ENCODE measurements around the gene TNIP2.

DNA sequence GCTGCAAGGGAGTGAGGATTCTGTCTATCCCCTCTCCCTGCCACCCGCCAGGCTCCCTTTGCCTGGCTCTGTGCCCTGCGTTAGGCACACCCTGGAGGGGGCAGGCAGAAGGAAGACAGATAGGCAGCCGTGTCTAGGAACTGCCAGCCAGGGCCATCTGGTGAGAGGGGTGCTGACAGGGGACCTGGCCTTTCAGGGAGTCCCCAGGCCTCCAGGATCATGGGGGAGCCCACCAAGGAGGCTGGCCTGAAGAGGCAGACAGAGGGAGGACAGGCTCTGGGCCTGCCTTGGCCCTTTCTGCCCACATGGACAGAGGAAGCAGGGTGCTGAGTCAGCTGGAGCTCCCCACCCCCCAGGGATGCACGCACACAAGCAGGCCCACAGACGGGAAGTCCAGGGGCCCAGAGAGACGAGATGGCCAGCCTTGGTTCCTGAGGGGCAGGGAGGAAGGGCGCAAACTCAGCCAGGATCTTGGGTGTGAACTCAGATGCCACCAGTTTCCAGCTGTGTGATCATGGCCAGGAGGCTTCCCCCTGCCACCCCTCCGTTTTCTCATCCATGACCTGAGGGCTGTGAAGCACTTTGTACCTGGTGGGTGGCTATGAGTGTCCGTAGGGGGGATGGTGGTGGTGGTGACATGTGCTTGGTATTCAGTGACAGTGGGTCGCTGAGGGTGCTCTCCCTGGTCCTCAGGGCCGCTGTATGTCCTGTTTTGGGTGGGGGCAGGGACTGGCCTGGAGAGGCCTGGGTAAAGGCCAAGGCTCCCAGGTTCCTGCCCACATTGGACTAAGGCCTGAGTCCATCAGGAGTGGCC lies 38.6 kb upstream of the TNIP2 start:
- TF ChIP-seq TAF1 (IDR thresholded peaks at IDR 0.05; ENCODE audit: low read depth, low read length) (no peak), POLR2A (IDR thresholded peaks at IDR 0.05; ENCODE audit: low read depth, low read length) (no peak), SPI1 (IDR thresholded peaks at IDR 0.05; ENCODE audit: low read depth, low read length) (no peak), POLR2AphosphoS5 (IDR thresholded peaks at IDR 0.05; ENCODE audit: low read depth, low read length) (no peak), PAX5 (IDR thresholded peaks at IDR 0.05; ENCODE audit: insufficient read depth, low read length, severe bottlenecking) (no peak), POU2F2 (IDR thresholded peaks at IDR 0.05; ENCODE audit: low read depth, low read length) (no peak)

Data from GM12891 (cell line).